ENCODE data around the gene MAPT.

Gene MAPT

DNA sequence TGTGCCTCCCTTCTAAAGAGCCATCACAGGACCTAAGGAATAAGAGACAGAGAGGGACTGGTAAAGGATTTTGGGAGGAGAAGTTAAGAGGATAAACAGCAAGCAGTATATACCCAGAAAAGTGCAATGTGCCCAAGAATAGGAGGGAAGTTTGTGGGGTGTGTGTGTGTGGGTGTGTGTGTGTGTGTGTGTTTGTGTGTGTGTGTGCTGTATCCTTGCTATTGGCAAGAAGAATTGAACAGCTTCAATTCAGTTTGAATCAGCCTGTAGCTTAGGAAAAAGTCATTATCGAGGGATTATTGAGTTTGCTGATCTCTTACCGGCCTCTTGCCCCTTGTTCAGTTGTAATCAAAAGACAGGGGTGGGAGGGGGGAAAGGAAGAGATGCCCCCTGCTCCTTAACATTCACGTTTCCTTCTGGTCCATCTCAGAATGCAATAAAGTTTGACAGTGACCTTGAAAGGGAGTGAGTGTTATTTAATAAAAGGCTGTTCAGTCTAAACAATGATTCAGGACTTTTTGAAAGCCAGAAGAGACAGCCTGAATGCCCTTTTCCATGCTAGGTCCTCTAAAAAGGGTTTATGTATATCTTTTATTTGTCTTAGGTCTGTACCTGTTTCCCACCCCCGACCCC lies 23.9 kb upstream of the MAPT start:
- no peak for DNase-seq (ENCODE audit: extremely low read depth, insufficient read length)
- H3K4me3 ChIP-seq (replicated peaks; ENCODE audit: low read depth, low read length): no peak overlapping the region
- no peaks in the 10 kb centered on the region; the same call in 1 of the 2 replicates for H3K27me3 ChIP-seq (replicated peaks; ENCODE audit: control insufficient read depth, insufficient read depth, low read length)
- no peaks in the 10 kb centered on the region for H3K36me3 ChIP-seq (ENCODE audit: control insufficient read depth, insufficient read depth, low read length)
- no peak for TF ChIP-seq CTCF (IDR thresholded peaks at IDR 0.05; ENCODE audit: insufficient read depth, low read length, poor library complexity, severe bottlenecking)

GRCh38 chr17:45871718-45872117 lies 22.6 kb upstream of the MAPT start:
- no peak for DNase-seq (ENCODE audit: extremely low read depth, insufficient read length)
- no peaks in the 10 kb centered on the region for H3K36me3 ChIP-seq (ENCODE audit: control insufficient read depth, insufficient read depth, low read length)
- no peak for TF ChIP-seq CTCF (IDR thresholded peaks at IDR 0.05; ENCODE audit: insufficient read depth, low read length, poor library complexity, severe bottlenecking)
- H3K27me3 ChIP-seq (replicated peaks; ENCODE audit: control insufficient read depth, insufficient read depth, low read length): no peaks in the 10 kb centered on the region; the same call in 1 of the 2 replicates
- no peak overlapping the region for H3K4me3 ChIP-seq (replicated peaks; ENCODE audit: low read depth, low read length)

DNA sequence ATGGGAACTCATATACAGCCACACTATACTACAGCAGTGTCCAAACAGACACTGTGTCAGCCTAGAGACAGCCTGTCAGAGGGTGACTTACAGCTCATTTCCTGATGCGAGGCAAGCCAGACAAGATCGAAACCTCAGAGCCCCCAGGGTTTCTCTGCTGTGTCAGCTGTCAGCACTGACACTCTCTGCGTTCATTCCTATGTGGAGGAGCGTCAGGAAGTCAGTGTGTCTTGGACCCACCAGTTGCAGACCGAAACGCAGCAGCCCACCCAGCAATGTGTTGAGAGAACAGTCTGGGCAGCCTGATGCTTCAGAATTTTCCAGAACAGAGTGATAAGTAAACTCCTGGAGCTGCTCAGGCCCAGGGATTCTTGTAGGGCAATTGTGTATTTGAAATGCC lies 20.6 kb upstream of the MAPT start:
- no peaks in the 10 kb centered on the region for H3K36me3 ChIP-seq (ENCODE audit: control insufficient read depth, insufficient read depth, low read length)
- H3K27me3 ChIP-seq (replicated peaks; ENCODE audit: control insufficient read depth, insufficient read depth, low read length): no peaks in the 10 kb centered on the region; the same call in 1 of the 2 replicates
- no peak overlapping the region for H3K4me3 ChIP-seq (replicated peaks; ENCODE audit: low read depth, low read length)
- no peak for DNase-seq (ENCODE audit: extremely low read depth, insufficient read length)
- no peak for TF ChIP-seq CTCF (IDR thresholded peaks at IDR 0.05; ENCODE audit: insufficient read depth, low read length, poor library complexity, severe bottlenecking)

DNA sequence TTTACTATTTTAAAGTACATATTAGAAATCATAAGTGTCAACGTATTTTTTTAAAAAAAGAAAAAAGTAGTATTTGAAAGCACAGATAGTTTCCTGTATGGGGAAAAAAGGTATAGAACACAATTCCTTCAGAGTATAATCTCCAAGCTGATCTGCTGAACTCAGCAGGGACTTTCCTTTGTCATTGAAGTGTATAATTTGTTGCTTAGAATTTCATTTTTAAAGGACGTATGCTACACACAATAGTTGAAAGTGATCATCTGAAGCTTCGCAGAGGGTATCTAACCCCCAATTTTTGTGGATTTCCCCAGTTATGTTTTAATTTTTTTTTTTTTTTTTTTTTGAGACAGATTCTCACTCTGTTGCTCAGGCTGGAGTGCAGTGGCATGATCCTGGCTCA lies 20.2 kb upstream of the MAPT start:
- no peak for DNase-seq (ENCODE audit: extremely low read depth, insufficient read length)
- Histone ChIP-seq H3K36me3 (ENCODE audit: control insufficient read depth, insufficient read depth, low read length) (no peaks in the 10 kb centered on the region), H3K4me3 (replicated peaks; ENCODE audit: low read depth, low read length) (no peak overlapping the region), H3K27me3 (replicated peaks; ENCODE audit: control insufficient read depth, insufficient read depth, low read length) (no peaks in the 10 kb centered on the region; the same call in 1 of the 2 replicates)
- no peak for TF ChIP-seq CTCF (IDR thresholded peaks at IDR 0.05; ENCODE audit: insufficient read depth, low read length, poor library complexity, severe bottlenecking)

GRCh38 chr17:45876539-45876938 lies 17.8 kb upstream of the MAPT start:
- H3K4me3 ChIP-seq (replicated peaks; ENCODE audit: low read depth, low read length): no peak overlapping the region
- H3K36me3 ChIP-seq (ENCODE audit: control insufficient read depth, insufficient read depth, low read length): no peaks in the 10 kb centered on the region
- TF ChIP-seq CTCF (IDR thresholded peaks at IDR 0.05; ENCODE audit: insufficient read depth, low read length, poor library complexity, severe bottlenecking): no peak
- no peaks in the 10 kb centered on the region; the same call in 1 of the 2 replicates for H3K27me3 ChIP-seq (replicated peaks; ENCODE audit: control insufficient read depth, insufficient read depth, low read length)
- DNase-seq (ENCODE audit: extremely low read depth, insufficient read length): no peak

DNA sequence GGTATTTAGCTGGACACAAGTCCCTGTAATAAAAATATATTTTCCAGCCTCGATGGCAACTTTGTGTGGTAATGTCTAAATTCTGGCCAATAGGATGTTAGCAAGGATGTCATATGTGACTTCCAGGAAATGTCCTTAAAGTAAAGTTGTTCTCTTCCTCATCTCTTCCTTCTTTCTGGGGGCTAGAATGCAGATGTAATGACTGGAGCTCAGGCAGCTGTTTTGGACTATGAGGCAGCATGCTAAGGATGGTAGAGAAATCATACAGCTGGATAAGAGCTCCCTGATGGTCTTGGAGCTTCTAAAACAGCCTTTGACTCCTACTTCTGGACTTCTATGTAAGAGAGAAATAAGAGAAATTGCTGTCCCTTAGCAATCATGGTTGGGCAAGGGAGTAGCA lies 16.9 kb upstream of the MAPT start:
- TF ChIP-seq CTCF (IDR thresholded peaks at IDR 0.05; ENCODE audit: insufficient read depth, low read length, poor library complexity, severe bottlenecking): no peak
- Histone ChIP-seq H3K27me3 (replicated peaks; ENCODE audit: control insufficient read depth, insufficient read depth, low read length) (no peaks in the 10 kb centered on the region), H3K4me3 (replicated peaks; ENCODE audit: low read depth, low read length) (no peak overlapping the region), H3K36me3 (ENCODE audit: control insufficient read depth, insufficient read depth, low read length) (no peaks in the 10 kb centered on the region)
- DNase-seq (ENCODE audit: extremely low read depth, insufficient read length): no peak

Measured in GM06990 (cell line).